ENCODE results near the gene DNAAF3. TPM values are rescaled to one million over a fixed set of nuclear protein-coding genes. Genes with fewer than 3 reads are reported as not detected.

The DNAAF3 gene
- total RNA-seq, 4 donors from 2014 or later, result 0.40 TPM; not detected in 3

DNA sequence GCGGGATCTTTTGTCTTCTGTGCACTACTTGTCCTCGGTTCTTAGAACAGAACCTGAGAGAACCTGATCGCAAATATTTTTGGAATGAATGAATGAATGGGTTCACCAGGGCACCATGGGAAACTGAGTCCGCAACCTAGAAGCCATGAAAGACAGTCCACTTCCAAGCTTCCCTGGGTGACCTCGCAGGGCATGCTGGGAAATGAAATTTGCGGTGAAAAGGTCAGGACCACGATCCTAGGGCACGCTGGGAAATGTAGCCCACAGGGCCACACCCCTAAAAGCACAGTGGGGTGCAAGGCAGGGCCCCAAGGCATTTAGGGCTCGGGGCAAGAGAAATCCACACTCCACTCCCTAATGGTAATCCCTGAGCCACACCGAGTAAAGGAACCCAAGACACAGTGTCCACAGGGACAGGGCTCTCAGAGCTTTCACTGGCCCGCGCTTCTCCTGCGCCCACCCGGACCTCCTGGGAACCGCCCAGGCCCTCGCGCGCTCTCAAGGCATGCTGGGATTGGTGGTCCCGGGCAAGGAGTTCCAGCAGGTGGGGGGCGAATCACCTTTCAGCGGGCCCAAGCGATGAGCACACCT lies 47.9 kb downstream of the DNAAF3 start:
- no peaks in the 10 kb centered on the region for H3K9me3 ChIP-seq
- peak in 1 of 3 donors; percentile 70 for DNase-seq
- no peaks in the 10 kb centered on the region for H3K36me3 ChIP-seq
- H3K27me3 ChIP-seq, result no peaks in the 10 kb centered on the region
- H3K4me3 ChIP-seq, result peak overlapping the region; percentile 79 to 98 (median 93)
- TF ChIP-seq POLR2A (IDR thresholded peaks at IDR 0.05), result no peak
- peak overlapping the region in 3 of 4 donors; percentile 73 to 94 (median 83) for H3K27ac ChIP-seq
- H3K4me1 ChIP-seq, result peaks cover 0 to 33% (median 16%) of the 10 kb centered on the region in 4 donors

- peak overlapping the region; percentile 79 to 98 (median 93) for H3K4me3 ChIP-seq
- peaks cover 0 to under 1% (median 0%) of the 10 kb centered on the region in 3 donors for H3K36me3 ChIP-seq
- TF ChIP-seq POLR2A (IDR thresholded peaks at IDR 0.05), result peak in 1 of 2 donors; percentile 25
- peak in 2 of 6 experiments; percentile 6 to 9 for TF ChIP-seq CTCF (IDR thresholded peaks at IDR 0.05)
- peaks cover 0 to 39% (median 19%) of the 10 kb centered on the region in 4 donors for H3K4me1 ChIP-seq
- peak overlapping the region; percentile 73 to 97 (median 88) for H3K27ac ChIP-seq
- peak; percentile 98 to 100 (median 99) for DNase-seq
- no peaks in the 10 kb centered on the region for H3K9me3 ChIP-seq
- H3K27me3 ChIP-seq, result no peaks in the 10 kb centered on the region
These were observed 48.6 kb downstream of the DNAAF3 start for GRCh38 chr19:55117663-55118391.

DNA sequence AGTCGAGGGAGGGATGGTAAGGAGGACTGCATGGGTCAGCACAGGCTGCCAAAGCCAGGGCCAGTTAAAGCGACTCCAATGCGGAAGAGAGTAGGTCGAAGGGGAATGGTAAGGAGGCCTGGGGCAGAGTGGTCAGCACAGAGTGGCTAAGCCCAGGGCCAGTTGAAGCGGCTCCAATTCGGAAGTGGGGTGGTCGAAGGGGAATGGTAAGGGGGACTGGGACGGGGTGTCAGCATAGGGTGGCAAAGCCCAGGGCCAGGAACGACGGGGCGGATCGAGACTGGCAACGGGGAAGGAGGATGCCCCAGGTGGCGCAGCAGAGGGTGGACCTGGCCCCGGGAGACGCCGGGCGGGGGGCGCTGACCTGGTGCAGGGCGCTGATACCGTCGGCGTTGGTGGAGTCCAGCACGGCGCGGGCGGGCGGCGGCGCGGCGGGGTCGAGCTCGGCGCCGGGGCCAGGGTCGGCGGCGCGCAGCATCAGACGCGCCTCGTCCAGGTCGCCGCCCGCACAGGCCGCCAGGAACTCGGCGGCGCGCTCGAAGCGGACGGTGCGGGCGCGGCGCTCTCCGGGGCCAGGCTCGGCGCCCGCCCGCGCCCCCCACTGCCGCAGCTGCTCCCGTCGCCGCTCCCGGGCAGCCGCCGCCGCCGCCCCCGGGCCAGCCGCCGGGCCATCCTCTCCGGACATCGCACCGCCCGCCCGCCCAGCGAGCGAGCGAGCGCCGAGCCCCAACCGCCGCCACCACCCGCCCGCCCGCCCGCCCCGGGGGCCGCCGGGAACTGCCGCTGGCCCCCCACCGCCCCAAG lies 49.4 kb downstream of the DNAAF3 start, which contains the start of gene PPP1R12C:
PPP1R12C (minus strand) TSS at position 779 of the 804 bp plus-strand sequence; CDS start at position 685, 94 bp downstream.
- Histone ChIP-seq H3K9me3 (no peaks in the 10 kb centered on the region), H3K27ac (peak within 1 kb of the TSS; percentile 73 to 97 (median 88)), H3K27me3 (no peaks in the 10 kb centered on the region), H3K4me3 (peak within 1 kb of the TSS; percentile 79 to 98 (median 93)), H3K36me3 (peaks cover 0 to 9% (median 0%) of the 10 kb centered on the region in 3 donors), H3K4me1 (peaks cover 0 to 47% (median 19%) of the 10 kb centered on the region in 4 donors)
- peak in 1 of 3 donors; percentile 57 for DNase-seq
- peak in 1 of 2 donors; percentile 30 for TF ChIP-seq POLR2A (IDR thresholded peaks at IDR 0.05)
- no peak for TF ChIP-seq CTCF (IDR thresholded peaks at IDR 0.05)

DNA sequence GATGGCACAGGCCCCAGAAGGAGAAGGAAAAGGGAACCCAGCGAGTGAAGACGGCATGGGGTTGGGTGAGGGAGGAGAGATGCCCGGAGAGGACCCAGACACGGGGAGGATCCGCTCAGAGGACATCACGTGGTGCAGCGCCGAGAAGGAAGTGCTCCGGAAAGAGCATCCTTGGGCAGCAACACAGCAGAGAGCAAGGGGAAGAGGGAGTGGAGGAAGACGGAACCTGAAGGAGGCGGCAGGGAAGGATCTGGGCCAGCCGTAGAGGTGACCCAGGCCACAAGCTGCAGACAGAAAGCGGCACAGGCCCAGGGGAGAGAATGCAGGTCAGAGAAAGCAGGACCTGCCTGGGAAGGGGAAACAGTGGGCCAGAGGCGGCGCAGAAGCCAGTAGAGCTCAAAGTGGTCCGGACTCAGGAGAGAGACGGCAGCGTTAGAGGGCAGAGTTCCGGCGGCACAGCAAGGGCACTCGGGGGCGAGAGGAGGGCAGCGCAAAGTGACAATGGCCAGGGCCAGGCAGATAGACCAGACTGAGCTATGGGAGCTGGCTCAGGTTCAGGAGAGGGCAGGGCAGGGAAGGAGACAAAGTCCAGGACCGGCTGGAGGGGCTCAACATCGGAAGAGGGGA lies 50.1 kb downstream of the DNAAF3 start:
- Histone ChIP-seq H3K9me3 (no peaks in the 10 kb centered on the region), H3K27ac (peak overlapping the region; percentile 73 to 97 (median 88)), H3K27me3 (no peaks in the 10 kb centered on the region), H3K4me3 (peak overlapping the region; percentile 79 to 98 (median 93)), H3K4me1 (peaks cover 0 to 50% (median 19%) of the 10 kb centered on the region in 4 donors), H3K36me3 (peaks cover 0 to 10% (median 0%) of the 10 kb centered on the region in 3 donors)
- peak; percentile 64 to 84 (median 79) for DNase-seq
- TF ChIP-seq CTCF (IDR thresholded peaks at IDR 0.05) (no peak), POLR2A (IDR thresholded peaks at IDR 0.05) (no peak)

- TF ChIP-seq CTCF (IDR thresholded peaks at IDR 0.05), result no peak
- no peak for TF ChIP-seq POLR2A (IDR thresholded peaks at IDR 0.05)
- Histone ChIP-seq H3K36me3 (peaks cover 0 to 10% (median 0%) of the 10 kb centered on the region in 3 donors), H3K9me3 (no peaks in the 10 kb centered on the region), H3K27ac (peak overlapping the region; percentile 73 to 97 (median 88)), H3K27me3 (no peaks in the 10 kb centered on the region), H3K4me3 (peak overlapping the region; percentile 79 to 98 (median 93)), H3K4me1 (peaks cover 0 to 50% (median 19%) of the 10 kb centered on the region in 4 donors)
- no peak for DNase-seq
These were observed 50.9 kb downstream of the DNAAF3 start for GRCh38 chr19:55115446-55116065.
